Skin epidermis (tissue), 12 donors: Measurements from ENCODE around the gene SMPX.

Experiments used
- H3K27ac ChIP-seq, 21 experiments: fragments of 200-600 bp; sonication (generic) in 11 of 21; one replicate each; pipeline ENCODE4 v1.5.0; 2020; ENCODE audit warnings: mild to moderate bottlenecking in 3 of 21, inconsistent platforms in 2 of 21, moderate library complexity in 2 of 21
- H3K4me3 ChIP-seq, 7 experiments: fragments of 200-600 bp; sonication (generic) in 2 of 7; one replicate each; pipeline ENCODE4 v1.5.0; 2020; ENCODE audit warnings: inconsistent platforms in 2 of 7, mild to moderate bottlenecking in 2 of 7, moderate library complexity in 1 of 7

Gene SMPX

DNA sequence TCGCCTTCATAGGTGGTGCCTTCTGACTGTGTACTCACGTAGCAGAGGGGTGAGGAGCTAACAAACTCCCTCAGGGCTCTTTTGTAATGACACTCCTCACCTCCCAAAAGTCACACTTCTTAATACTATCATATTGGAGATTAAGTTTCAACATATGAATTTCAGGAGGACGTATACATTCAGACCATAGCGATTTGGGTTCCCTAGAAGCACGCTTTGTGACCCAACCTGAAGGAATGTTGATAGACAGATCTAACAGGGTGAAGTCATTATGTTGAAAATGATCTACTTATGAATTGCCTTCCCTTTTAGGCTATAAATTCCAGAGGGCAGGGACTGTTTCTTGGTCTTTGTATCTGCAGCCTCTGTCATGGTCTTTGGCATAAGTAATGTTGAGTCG, 96.6 kb downstream of the SMPX start:
- H3K4me3 ChIP-seq, result no peak overlapping the region
- no peak overlapping the region for H3K27ac ChIP-seq

DNA sequence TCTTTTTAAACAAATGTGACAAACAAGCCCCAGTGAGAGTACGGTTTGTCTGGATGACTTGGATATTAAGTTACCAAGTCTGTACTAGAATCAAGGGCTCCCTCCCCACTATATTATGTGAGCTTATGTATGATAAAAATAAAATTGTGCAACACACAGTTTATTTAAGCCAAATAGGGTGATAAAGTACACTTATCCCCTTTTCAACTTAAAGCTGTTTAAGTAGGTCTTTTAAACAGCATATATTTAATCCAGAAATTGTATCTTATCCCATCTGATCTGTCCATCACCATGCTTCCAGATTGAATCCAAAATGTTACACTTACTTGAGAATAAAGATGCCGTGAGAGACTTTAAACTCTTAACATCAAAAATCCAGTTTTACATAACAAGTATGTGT, 97.8 kb downstream of the SMPX start:
- H3K4me3 ChIP-seq, result no peak overlapping the region
- H3K27ac ChIP-seq, result no peak overlapping the region

DNA sequence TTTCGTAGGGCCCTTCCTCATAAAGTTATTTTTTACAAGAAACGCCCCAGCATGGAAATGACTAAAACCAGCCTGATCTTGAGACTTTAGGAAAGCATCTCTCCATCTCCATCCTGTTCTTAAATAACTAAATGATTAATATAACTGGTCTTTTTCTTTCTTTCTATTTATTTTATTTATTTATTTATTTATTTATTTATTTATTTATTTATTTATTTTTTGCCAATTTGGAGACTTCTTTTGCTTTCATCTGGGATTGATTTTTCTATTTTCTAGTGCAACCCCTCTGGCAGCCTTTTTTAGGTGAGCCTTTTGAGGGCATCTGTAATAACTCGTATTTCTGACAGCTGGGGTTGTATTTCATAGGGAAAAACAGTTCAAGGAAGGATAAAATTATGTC, 98.6 kb downstream of the SMPX start:
- no peak overlapping the region for H3K4me3 ChIP-seq
- H3K27ac ChIP-seq, result no peak overlapping the region

DNA sequence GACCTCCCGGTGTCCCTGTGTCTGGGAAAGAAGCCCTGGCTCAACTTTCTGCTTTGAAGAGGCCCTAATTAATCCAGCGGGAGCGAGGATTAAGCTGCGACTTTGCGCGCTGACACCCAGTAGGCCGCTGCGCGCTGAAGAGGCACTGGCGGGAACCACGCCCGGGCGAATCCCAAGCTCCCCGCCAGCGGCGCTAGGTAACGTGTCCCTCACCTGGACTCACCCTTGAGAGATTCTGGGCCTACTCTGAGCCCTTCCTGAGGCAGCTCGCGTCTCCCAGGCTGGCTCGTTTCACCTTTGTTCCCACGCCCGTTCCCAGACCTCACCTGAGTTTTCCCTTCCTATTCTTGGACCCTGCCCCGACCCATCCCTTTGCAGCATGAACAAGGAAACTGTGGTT, 99.2 kb downstream of the SMPX start:
- Histone ChIP-seq H3K27ac (peak overlapping the region in 1 of 21 experiments; percentile 17), H3K4me3 (peak overlapping the region in 6 of 7 experiments; percentile 8 to 35 (median 18))

DNA sequence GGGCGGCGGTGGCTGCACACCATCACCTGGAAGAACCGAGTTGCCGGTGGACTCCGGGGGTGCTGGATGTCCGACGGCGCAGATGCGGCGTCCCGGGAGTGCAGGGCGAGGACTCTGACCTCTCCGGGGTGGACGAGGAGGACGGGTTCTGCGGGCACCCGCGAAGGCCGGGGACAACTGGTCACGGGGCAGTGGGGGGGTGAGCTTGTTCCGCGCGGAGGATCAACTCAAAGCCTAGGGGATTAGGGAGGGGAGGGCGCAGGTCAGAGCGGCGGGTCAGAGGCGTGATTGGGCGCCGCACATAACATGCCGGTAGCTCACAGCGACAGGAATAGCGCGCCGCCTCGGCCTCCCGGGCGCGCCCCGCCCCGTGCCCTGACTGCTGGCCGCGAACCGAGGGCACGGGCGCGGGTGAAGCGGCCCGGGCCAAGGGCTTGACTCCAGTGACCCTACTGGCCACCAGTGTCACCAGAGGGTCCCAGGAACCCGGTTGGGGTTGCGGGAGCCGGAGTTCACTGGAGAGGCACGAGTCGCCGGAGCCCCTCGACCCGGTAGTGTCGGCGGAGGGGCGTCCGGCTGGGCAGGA, 99.7 kb downstream of the SMPX start, which contains the start of gene KLHL34:
Gene KLHL34 (minus strand): TSS at position 179 of the 586 bp plus-strand sequence. CDS start 542 bp downstream, outside the sequence.
- H3K4me3 ChIP-seq, result peak within 1 kb of the TSS in 6 of 7 experiments; percentile 8 to 35 (median 18)
- peak within 1 kb of the TSS in 1 of 21 experiments; percentile 17 for H3K27ac ChIP-seq

DNA sequence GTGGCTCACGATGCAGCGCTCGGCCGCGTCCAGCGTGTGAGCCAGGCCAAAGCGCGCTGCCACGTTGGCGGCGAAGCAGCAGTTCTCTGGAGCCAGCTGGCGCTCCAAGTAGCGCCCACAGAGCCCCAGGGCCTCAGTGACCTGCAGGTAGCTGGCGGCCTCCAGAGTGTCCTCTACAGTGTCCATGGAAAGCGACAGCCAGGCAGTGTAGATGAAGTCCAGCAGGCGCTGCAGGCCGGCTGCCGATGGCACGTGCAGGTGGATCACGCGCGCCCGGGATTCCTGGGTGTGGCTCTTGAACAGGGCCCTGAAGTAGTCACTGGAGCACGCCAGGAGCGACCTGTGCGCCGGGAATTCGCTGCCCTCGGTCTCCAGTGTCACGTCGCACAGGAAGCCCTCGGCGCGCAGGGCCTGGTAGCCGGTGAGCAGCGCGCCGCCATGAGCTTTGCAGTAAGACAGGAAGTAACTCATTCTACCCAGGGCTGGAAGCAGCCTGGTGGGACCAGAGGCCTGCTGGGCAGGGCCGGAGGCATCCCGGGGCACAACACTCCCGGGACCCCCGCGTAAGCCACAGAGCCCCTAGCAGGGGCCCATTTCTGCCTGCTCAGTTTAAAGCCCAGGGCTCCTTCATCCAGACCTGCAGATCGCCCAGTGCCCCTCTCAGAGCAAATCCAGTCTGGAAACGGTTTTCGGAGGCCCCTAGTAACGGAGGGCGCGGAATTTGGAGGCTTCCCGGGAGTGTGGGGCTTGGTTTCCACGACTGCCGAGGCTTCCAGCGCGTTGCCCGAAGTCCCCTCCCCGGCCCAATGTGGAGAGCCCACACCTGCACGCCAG, 100.4 kb downstream of the SMPX start:
- Histone ChIP-seq H3K27ac (peak overlapping the region in 1 of 21 experiments; percentile 17), H3K4me3 (peak overlapping the region in 3 of 7 experiments; percentile 17 to 35 (median 34))

DNA sequence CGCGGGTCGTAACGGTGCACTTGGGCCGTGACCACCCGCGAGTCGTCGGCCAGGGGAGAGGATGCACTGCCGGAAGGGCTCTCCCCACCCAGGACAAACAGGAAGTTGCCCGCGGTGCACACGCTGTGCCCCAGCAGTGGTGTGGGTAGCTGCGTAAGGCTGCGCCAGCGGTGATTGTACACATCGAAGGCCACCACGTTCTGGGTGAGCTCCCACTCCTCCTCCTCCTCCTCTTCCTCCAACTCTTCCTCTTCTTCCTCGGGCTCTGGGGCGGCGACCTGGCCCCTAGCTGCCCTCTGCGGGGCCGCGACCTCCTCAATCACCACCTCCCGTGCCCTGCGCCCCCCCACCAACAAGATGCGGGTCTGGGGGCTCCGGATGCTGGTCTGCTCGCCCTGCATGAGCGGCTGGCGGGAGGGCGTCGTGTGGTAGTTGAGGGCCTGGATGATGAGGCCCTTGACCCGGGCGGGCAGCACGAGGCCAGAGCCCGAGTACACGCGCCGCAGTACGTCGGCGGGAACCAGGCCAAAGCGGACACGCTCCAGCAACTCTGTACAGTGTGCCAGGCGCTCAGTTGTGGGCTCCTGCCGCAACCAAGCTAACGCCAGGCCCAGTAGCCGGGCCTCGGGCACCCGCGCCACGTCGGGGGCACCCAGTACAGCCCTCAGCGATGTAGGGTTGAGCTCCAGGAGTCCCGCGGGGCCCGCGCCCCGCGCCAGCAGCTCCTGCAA, 101.2 kb downstream of the SMPX start:
- Histone ChIP-seq H3K27ac (no peak overlapping the region), H3K4me3 (no peak overlapping the region)
